ENCODE data around the gene HSPA13. TPM values are rescaled to one million over a fixed set of nuclear protein-coding genes. Genes with fewer than 3 reads are reported as not detected.

Gene HSPA13
- total and polyA plus RNA-seq, 2 of the 8 experiments (the other 6 are each of a cell fraction or from before 2014, with no cell fraction given): 7.8 to 36.9 TPM

- TF ChIP-seq SIRT6 (IDR thresholded peaks at IDR 0.05; ENCODE audit: low read length) (no peak), SP2 (IDR thresholded peaks at IDR 0.05; ENCODE audit: low read length) (no peak), GABPA (IDR thresholded peaks at IDR 0.05; ENCODE audit: borderline replicate concordance, insufficient read depth, low read length) (no peak), CHD2 (IDR thresholded peaks at IDR 0.05; ENCODE audit: low read length) (peak; percentile 67), CHD7 (IDR thresholded peaks at IDR 0.05; ENCODE audit: insufficient replicate concordance, low read length) (no peak)
These were observed at the start of gene HSPA13 (continued) for GRCh38 chr21:14382835-14383595.

Data from H1 (cell line).